Measurements from ENCODE around the gene QSER1.

- TF ChIP-seq CTCF (optimal IDR thresholded peaks at IDR 0.05 in 1 of 3, IDR thresholded peaks at IDR 0.05 in 1 of 3, conservative IDR thresholded peaks at IDR 0.05 in 1 of 3; ENCODE audit: extremely low read depth in 1 of 3, insufficient read depth in 2 of 3, low read length in 3 of 3), result peak; percentile 19 to 57 (median 48)
- no peak for TF ChIP-seq EZH2 (IDR thresholded peaks at IDR 0.05; ENCODE audit: low read length)
Measured at GRCh38 chr11:32884770-32885384, 7.7 kb upstream of the QSER1 start.

All from keratinocyte (primary cell).